Lower leg skin (tissue), 3 donors: ENCODE results near the gene MFSD2B.

Source experiments
- CTCF ChIP-seq, 3 donors: fragments of 450-650 bp; IDR thresholded peaks; one replicate each; pipeline ENCODE4 v1.5.1; 2016; ENCODE audit warnings: antibody characterized with exemption in 3 of 3, mild to moderate bottlenecking in 3 of 3, moderate library complexity in 2 of 3
- POLR2A ChIP-seq, 2 donors: fragments of 450-650 bp; IDR thresholded peaks; one replicate each; pipeline ENCODE4 v1.6.1; 2016 to 2017; ENCODE audit warnings: antibody characterized with exemption in 2 of 2, mild to moderate bottlenecking in 1 of 2, moderate library complexity in 1 of 2

- TF ChIP-seq CTCF (IDR thresholded peaks at IDR 0.05): no peak
- no peak for TF ChIP-seq POLR2A (IDR thresholded peaks at IDR 0.05)
These were observed 39.7 kb downstream of the MFSD2B start, which contains the start of gene FKBP1B for GRCh38 chr2:24049485-24050021.
